ENCODE results near the gene VAMP1.

GRCh38 chr12:6460751-6461371 is 9.6 kb downstream of the VAMP1 start:
- TF ChIP-seq RAD21 (IDR thresholded peaks at IDR 0.05 in 1 of 2, conservative IDR thresholded peaks at IDR 0.05 in 1 of 2; ENCODE audit: low read depth in 2 of 2, low read length in 2 of 2), result no peak
- TF ChIP-seq BACH1 (IDR thresholded peaks at IDR 0.05; ENCODE audit: low read length), result no peak
- TF ChIP-seq, protein P1, sequence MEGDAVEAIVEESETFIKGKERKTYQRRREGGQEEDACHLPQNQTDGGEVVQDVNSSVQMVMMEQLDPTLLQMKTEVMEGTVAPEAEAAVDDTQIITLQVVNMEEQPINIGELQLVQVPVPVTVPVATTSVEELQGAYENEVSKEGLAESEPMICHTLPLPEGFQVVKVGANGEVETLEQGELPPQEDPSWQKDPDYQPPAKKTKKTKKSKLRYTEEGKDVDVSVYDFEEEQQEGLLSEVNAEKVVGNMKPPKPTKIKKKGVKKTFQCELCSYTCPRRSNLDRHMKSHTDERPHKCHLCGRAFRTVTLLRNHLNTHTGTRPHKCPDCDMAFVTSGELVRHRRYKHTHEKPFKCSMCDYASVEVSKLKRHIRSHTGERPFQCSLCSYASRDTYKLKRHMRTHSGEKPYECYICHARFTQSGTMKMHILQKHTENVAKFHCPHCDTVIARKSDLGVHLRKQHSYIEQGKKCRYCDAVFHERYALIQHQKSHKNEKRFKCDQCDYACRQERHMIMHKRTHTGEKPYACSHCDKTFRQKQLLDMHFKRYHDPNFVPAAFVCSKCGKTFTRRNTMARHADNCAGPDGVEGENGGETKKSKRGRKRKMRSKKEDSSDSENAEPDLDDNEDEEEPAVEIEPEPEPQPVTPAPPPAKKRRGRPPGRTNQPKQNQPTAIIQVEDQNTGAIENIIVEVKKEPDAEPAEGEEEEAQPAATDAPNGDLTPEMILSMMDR (IDR thresholded peaks at IDR 0.05; ENCODE audit: control extremely low read depth in 1 of 3, insufficient read depth in 1 of 3, low read depth in 1 of 3, low read length in 3 of 3), result no peak
- TF ChIP-seq SIN3A (conservative IDR thresholded peaks at IDR 0.05 in 1 of 2, IDR thresholded peaks at IDR 0.05 in 1 of 2; ENCODE audit: low read depth in 1 of 2, low read length in 2 of 2), result no peak

Data from H1 (cell line).